ENCODE measurements around the gene ZBBX. TPM values are rescaled to one million over a fixed set of nuclear protein-coding genes. Genes with fewer than 3 reads are reported as not detected.

ZBBX gene
- total and polyA plus RNA-seq, 10 of the 15 experiments (the other 5 are each of a cell fraction or from before 2014, with no cell fraction given) = 0.01 to 0.34 (median 0.17) TPM; not detected in 6

DNA sequence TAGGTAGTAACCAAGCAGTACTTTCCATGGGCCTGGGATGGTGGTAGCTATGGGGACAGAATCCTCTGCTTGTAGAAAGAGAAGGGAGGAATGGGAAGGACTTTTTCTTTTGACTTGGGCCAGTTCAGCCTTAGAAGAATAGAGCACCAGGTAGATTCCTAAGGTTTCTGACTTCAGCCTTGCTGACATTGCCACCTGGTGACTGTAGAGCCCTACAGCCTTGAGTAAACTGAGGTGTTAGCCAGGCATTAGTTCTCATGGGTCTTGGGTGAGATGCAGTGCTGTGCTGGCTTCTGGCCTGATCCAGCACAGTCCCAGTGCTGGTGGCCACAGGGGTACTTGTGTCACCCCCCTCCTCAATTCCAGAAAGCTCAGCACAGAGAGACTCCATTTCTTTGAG, 171.1 kb downstream of the ZBBX start:
- RAD21 ChIA-PET (ENCODE audit: unreplicated experiment) = no interaction called here
- TF ChIP-seq, protein P1, sequence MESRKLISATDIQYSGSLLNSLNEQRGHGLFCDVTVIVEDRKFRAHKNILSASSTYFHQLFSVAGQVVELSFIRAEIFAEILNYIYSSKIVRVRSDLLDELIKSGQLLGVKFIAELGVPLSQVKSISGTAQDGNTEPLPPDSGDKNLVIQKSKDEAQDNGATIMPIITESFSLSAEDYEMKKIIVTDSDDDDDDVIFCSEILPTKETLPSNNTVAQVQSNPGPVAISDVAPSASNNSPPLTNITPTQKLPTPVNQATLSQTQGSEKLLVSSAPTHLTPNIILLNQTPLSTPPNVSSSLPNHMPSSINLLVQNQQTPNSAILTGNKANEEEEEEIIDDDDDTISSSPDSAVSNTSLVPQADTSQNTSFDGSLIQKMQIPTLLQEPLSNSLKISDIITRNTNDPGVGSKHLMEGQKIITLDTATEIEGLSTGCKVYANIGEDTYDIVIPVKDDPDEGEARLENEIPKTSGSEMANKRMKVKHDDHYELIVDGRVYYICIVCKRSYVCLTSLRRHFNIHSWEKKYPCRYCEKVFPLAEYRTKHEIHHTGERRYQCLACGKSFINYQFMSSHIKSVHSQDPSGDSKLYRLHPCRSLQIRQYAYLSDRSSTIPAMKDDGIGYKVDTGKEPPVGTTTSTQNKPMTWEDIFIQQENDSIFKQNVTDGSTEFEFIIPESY (IDR thresholded peaks at IDR 0.05) = no peak
- TF ChIP-seq YBX1 (IDR thresholded peaks at IDR 0.05) (no peak), CREM (IDR thresholded peaks at IDR 0.05; ENCODE audit: low read depth) (no peak), TCF12 (IDR thresholded peaks at IDR 0.05; ENCODE audit: low read depth, low read length) (no peak)
- TF ChIP-seq, protein P2, sequence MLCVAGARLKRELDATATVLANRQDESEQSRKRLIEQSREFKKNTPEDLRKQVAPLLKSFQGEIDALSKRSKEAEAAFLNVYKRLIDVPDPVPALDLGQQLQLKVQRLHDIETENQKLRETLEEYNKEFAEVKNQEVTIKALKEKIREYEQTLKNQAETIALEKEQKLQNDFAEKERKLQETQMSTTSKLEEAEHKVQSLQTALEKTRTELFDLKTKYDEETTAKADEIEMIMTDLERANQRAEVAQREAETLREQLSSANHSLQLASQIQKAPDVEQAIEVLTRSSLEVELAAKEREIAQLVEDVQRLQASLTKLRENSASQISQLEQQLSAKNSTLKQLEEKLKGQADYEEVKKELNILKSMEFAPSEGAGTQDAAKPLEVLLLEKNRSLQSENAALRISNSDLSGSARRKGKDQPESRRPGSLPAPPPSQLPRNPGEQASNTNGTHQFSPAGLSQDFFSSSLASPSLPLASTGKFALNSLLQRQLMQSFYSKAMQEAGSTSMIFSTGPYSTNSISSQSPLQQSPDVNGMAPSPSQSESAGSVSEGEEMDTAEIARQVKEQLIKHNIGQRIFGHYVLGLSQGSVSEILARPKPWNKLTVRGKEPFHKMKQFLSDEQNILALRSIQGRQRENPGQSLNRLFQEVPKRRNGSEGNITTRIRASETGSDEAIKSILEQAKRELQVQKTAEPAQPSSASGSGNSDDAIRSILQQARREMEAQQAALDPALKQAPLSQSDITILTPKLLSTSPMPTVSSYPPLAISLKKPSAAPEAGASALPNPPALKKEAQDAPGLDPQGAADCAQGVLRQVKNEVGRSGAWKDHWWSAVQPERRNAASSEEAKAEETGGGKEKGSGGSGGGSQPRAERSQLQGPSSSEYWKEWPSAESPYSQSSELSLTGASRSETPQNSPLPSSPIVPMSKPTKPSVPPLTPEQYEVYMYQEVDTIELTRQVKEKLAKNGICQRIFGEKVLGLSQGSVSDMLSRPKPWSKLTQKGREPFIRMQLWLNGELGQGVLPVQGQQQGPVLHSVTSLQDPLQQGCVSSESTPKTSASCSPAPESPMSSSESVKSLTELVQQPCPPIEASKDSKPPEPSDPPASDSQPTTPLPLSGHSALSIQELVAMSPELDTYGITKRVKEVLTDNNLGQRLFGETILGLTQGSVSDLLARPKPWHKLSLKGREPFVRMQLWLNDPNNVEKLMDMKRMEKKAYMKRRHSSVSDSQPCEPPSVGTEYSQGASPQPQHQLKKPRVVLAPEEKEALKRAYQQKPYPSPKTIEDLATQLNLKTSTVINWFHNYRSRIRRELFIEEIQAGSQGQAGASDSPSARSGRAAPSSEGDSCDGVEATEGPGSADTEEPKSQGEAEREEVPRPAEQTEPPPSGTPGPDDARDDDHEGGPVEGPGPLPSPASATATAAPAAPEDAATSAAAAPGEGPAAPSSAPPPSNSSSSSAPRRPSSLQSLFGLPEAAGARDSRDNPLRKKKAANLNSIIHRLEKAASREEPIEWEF (IDR thresholded peaks at IDR 0.05; ENCODE audit: insufficient replicate concordance, low read depth, low read length) = no peak
- no peaks in the 10 kb centered on the region for H3K9me3 ChIP-seq (replicated peaks; ENCODE audit: control insufficient read depth, insufficient read depth, low read length)
- no peak overlapping the region for H2AFZ ChIP-seq (ENCODE audit: control insufficient read depth, low read depth, low read length)
- CTCF ChIA-PET = no interaction called here
- no peaks in the 10 kb centered on the region for H4K20me1 ChIP-seq (ENCODE audit: control insufficient read depth, insufficient read depth)
- POLR2A ChIA-PET = no interaction called here
- in situ Hi-C loops (cut with MboI) = no loop called here
- FAIRE-seq (no peak), DNase-seq (ENCODE audit: low read depth, low spot score) (no peak), ATAC-seq (no peak)
- no peaks in the 10 kb centered on the region for H3K79me2 ChIP-seq (ENCODE audit: control insufficient read depth, insufficient read depth, low read length)
- SMC1A ChIA-PET (ENCODE audit: uncharacterized antibody, unreplicated experiment) = no interaction called here
- H3K4me3 ChIP-seq = no peak overlapping the region
- no peak overlapping the region for H3K27ac ChIP-seq (ENCODE audit: control insufficient read depth, insufficient read depth)
- BruUV-seq (replicated peaks) = no TSS peak
- H3K4me1 ChIP-seq (ENCODE audit: control insufficient read depth, insufficient read depth, low read length) = no peaks in the 10 kb centered on the region
- H3K36me3 ChIP-seq (ENCODE audit: control insufficient read depth in 2 of 2, insufficient read depth in 2 of 2, low read length in 1 of 2) = no peaks in the 10 kb centered on the region
- no peaks in the 10 kb centered on the region for H3K27me3 ChIP-seq (replicated peaks in 1 of 2; ENCODE audit: control insufficient read depth in 2 of 2, insufficient read depth in 2 of 2, low read length in 1 of 2)
- H3K9ac ChIP-seq (ENCODE audit: control insufficient read depth, insufficient read depth, low read length) = no peak overlapping the region
- intact Hi-C loops (cut with micrococcal nuclease; ENCODE audit: unreplicated experiment) = no loop called here
- H3K4me2 ChIP-seq (ENCODE audit: control insufficient read depth, insufficient read depth) = no peak overlapping the region
